Upper lobe of left lung (tissue), 6 donors: ENCODE measurements around the gene USP34. TPM values are rescaled to one million over a fixed set of nuclear protein-coding genes. Genes with fewer than 3 reads are reported as not detected.

Experiments used
- ATAC-seq, 2 donors: fragments of 200-7000 bp; cut with Tn5 transposase; one replicate each; pipeline ENCODE4 v1.9.1; 2022; ENCODE audit warnings: mild to moderate bottlenecking in 2 of 2, moderate library complexity in 2 of 2; ENCODE audit not compliant: low FRiP score in 2 of 2
- DNase-seq, 2 donors: peaks; one replicate each; pipeline ENCODE4 v3.0.0-alpha.2; 2019 to 2020
- H3K27ac ChIP-seq, 4 donors: fragments of 200-600 bp; sonication (generic); one replicate each; pipeline ENCODE4 v1.5.1; 2016 to 2019
- H3K27me3 ChIP-seq, 4 donors: fragments of 200-600 bp; sonication (generic); one replicate each; pipeline ENCODE4 v1.5.1; 2017 to 2019
- H3K36me3 ChIP-seq, 4 donors: fragments of 200-600 bp; sonication (generic); one replicate each; pipeline ENCODE4 v1.5.1; 2016 to 2019
- H3K4me1 ChIP-seq, 4 donors: fragments of 200-600 bp; sonication (generic); one replicate each; pipeline ENCODE4 v1.5.1; 2018 to 2019
- H3K4me3 ChIP-seq, 4 donors: fragments of 200-600 bp; sonication (generic); one replicate each; pipeline ENCODE4 v1.5.1; 2017 to 2019; ENCODE audit warnings: mild to moderate bottlenecking in 2 of 4, moderate library complexity in 1 of 4
- H3K9me3 ChIP-seq, 4 donors: fragments of 200-600 bp; sonication (generic); one replicate each; pipeline ENCODE4 v1.5.1; 2018 to 2019
- CTCF ChIP-seq, 6 experiments: fragments of 450-650 bp in 4 of 6; fragments of 200-600 bp in 2 of 6; sonication (generic) in 2 of 6; IDR thresholded peaks; one replicate each; pipeline ENCODE4 v1.5.1; 2016 to 2019; ENCODE audit warnings: antibody characterized with exemption in 6 of 6
- EP300 ChIP-seq, 4 donors: sonication (generic); formaldehyde crosslinking; IDR thresholded peaks; one replicate each; pipeline ENCODE4 v1.5.1; 2017; ENCODE audit warnings: antibody characterized with exemption in 4 of 4, control low read depth in 2 of 4
- POLR2A ChIP-seq, 4 donors: fragments of 450-650 bp; IDR thresholded peaks; one replicate each; pipeline ENCODE4 v1.5.1; 2016 to 2017; ENCODE audit warnings: antibody characterized with exemption in 4 of 4, mild to moderate bottlenecking in 2 of 4
- POLR2AphosphoS5 ChIP-seq, 2 donors: sonication (generic); formaldehyde crosslinking; IDR thresholded peaks; one replicate each; pipeline ENCODE4 v1.5.1; 2017; ENCODE audit warnings: antibody characterized with exemption in 2 of 2
- WGBS, 2 donors: methylation state at CpG; one replicate each; pipeline ENCODE4 v1.1.5; 2017 to 2018; 5-methylcytosine and 5-hydroxymethylcytosine counted together
- total RNA-seq, 6 donors: library from RNA; depleted of rRNA in 4 of 6; stranded (reverse); fragments of >200 nt in 4 of 6; gene quantifications; one replicate each; pipeline versions ENCODE4 v1.1.0 to v1.2.1, GENCODE V29; 2016 to 2021
- donor health status: DM: no; HTN: no; CAD: no; lungs with moderate emphysema.
- donor health status: DM: no; HTN: yes; CAD: no; lungs with severe emphysema.

Gene USP34
- total RNA-seq, 6 donors from 2014 or later, result 73.8 to 223 (median 114) TPM

- ATAC-seq (peak; percentile 46 to 79), DNase-seq (no peak)
- no peak for TF ChIP-seq EP300 (IDR thresholded peaks at IDR 0.05)
- no peak for TF ChIP-seq CTCF (IDR thresholded peaks at IDR 0.05)
- TF ChIP-seq POLR2AphosphoS5 (IDR thresholded peaks at IDR 0.05), result no peak
- TF ChIP-seq POLR2A (IDR thresholded peaks at IDR 0.05), result no peak
- Histone ChIP-seq H3K9me3 (no peaks in the 10 kb centered on the region), H3K27me3 (no peaks in the 10 kb centered on the region), H3K36me3 (peaks cover 0 to 70% (median 23%) of the 10 kb centered on the region in 4 donors), H3K4me1 (no peaks in the 10 kb centered on the region), H3K4me3 (no peak overlapping the region), H3K27ac (no peak overlapping the region)
Measured at GRCh38 chr2:61247204-61247812, 223.6 kb downstream of the USP34 start.

DNA sequence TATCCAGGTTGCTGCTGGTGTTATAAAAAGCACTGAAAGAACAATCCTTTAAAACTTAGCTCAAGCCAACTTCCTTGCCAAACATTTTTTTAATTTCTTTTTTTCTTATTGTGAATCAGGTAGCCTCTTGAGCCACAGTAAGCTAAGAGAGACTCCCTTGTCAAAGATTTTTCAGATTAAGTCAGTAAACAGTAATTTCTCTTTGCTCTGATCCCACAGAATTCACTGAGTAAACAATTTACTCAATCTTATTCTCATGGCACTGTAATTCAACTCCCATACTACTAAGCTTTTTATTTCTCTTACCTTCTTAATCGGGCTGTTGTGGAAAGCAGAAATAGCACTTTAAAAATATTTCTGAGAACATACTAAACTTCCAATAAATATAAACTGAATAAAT lies 226.2 kb downstream of the USP34 start:
- TF ChIP-seq CTCF (IDR thresholded peaks at IDR 0.05) (no peak), POLR2AphosphoS5 (IDR thresholded peaks at IDR 0.05) (no peak), POLR2A (IDR thresholded peaks at IDR 0.05) (no peak), EP300 (IDR thresholded peaks at IDR 0.05) (no peak)
- H3K36me3 ChIP-seq, result peaks cover 2 to 77% (median 29%) of the 10 kb centered on the region in 4 donors
- H3K27me3 ChIP-seq, result no peaks in the 10 kb centered on the region
- no peaks in the 10 kb centered on the region for H3K4me1 ChIP-seq
- ATAC-seq (no peak), DNase-seq (no peak)
- H3K27ac ChIP-seq, result no peak overlapping the region
- no peaks in the 10 kb centered on the region for H3K9me3 ChIP-seq
- WGBS, 2 donors, result 54 to 55% methylated on average over 1 of the region's 1 CpG
- no peak overlapping the region for H3K4me3 ChIP-seq

DNA sequence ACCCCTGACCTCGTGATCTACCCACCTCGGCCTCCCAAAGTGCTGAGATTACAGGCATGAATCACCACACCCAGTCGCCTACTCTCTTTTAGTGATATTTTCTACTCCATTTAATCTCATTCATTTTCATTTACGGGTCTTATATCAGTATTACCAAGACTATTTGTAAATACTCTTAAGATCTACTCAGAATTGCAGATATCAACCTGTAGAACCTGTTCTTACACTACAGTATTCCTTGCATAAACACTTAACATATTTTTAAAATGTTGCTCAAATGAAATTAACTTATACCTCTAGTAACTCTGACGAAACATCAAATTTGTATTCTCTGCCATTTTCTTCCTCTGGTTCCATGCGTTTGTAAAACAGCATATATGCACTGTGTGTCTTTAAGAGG lies 229.6 kb downstream of the USP34 start:
- H3K27me3 ChIP-seq, result no peaks in the 10 kb centered on the region
- ATAC-seq (no peak), DNase-seq (no peak)
- 71 to 80% methylated on average over 6 of the region's 6 CpGs for WGBS, 2 donors
- peak overlapping the region in 1 of 4 donors; percentile 49 for H3K27ac ChIP-seq
- peaks cover 0 to 6% (median 2%) of the 10 kb centered on the region in 4 donors for H3K4me1 ChIP-seq
- H3K36me3 ChIP-seq, result peaks cover 2 to 53% (median 18%) of the 10 kb centered on the region in 4 donors
- H3K9me3 ChIP-seq, result no peaks in the 10 kb centered on the region
- TF ChIP-seq CTCF (IDR thresholded peaks at IDR 0.05) (no peak), POLR2AphosphoS5 (IDR thresholded peaks at IDR 0.05) (no peak), EP300 (IDR thresholded peaks at IDR 0.05) (no peak), POLR2A (IDR thresholded peaks at IDR 0.05) (no peak)
- no peak overlapping the region for H3K4me3 ChIP-seq

DNA sequence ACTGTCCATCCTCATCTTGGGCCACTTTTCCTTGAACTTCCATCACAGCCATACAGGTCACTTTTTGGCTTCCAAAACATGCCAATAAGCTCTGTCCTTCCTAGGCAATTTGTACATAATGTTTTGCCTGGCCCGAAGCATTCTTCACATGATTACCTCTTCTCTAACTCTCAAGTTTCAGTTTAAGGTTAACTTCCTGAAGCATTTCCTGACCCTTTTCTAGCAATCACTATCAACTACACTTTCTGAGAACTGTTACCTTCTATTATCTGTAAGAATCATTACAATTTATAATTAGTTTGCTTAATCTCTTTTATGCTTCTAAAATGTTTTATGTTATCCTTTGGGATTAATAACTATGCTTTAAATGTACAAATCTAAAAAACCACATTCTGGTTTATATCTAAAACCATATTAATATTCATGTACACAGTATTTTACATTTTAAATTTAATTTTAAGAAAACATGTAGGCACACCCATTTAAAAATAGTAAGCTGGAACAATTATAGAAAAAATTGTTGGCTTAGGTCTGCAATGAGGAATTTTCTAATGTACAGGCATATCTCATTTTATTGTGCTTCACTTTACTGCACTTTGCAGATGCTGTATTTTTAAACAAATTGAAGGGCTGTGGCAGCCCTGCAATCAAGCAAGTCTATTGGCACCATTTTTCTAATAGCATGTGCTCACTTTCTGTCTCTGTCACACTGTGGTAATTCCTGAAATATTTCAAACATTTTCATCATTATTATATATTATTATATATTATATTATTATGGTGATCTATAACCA lies 232.5 kb downstream of the USP34 start:
- peaks cover 2 to 59% (median 27%) of the 10 kb centered on the region in 4 donors for H3K36me3 ChIP-seq

More for the DNA sequence above, 232.5 kb downstream of the USP34 start:
- TF ChIP-seq POLR2A (IDR thresholded peaks at IDR 0.05), result no peak
- no peak for TF ChIP-seq CTCF (IDR thresholded peaks at IDR 0.05)
- no peak for TF ChIP-seq EP300 (IDR thresholded peaks at IDR 0.05)
- no peak for TF ChIP-seq POLR2AphosphoS5 (IDR thresholded peaks at IDR 0.05)
- H3K4me1 ChIP-seq, result peaks cover 0 to 6% (median 2%) of the 10 kb centered on the region in 4 donors
- no peaks in the 10 kb centered on the region for H3K27me3 ChIP-seq
- no peak for DNase-seq
- H3K9me3 ChIP-seq, result no peaks in the 10 kb centered on the region
- no peak overlapping the region for H3K4me3 ChIP-seq
- no peak for ATAC-seq
- 29 to 36% methylated on average over 1 of the region's 1 CpG for WGBS, 2 donors
- peak overlapping the region in 1 of 4 donors; percentile 29 for H3K27ac ChIP-seq
